HepG2 (cell line): ENCODE measurements around the gene MOV10L1. TPM values are rescaled to one million over a fixed set of nuclear protein-coding genes. Genes with fewer than 3 reads are reported as not detected.

ENCODE experiments used
- CAMTA2 ChIP-seq: sonication (generic); formaldehyde crosslinking; IDR thresholded peaks from 2 replicates; pipeline ENCODE4 v1.4.0; 2020; ENCODE audit warnings: mild to moderate bottlenecking, missing genetic modification reagents, borderline replicate concordance
- CREB1 ChIP-seq, 2 experiments: fragments of 450-650 bp in 1 of 2; IDR thresholded peaks; 2 replicates each; pipeline ENCODE4 v1.6.1; 2016 to 2017; ENCODE audit warnings: control low read depth in 1 of 2, mild to moderate bottlenecking in 1 of 2, missing compliant biosample characterization in 1 of 2, missing genetic modification characterization in 1 of 2
- ETV5 ChIP-seq: IDR thresholded peaks from 2 replicates; pipeline ENCODE4 v1.6.1; 2018; ENCODE audit warnings: missing biosample characterization, missing genetic modification reagents, inconsistent platforms, borderline replicate concordance
- HOXA9 ChIP-seq: sonication (generic); formaldehyde crosslinking; IDR thresholded peaks from 2 replicates; pipeline ENCODE4 v1.8.1; 2022; ENCODE audit warnings: missing genetic modification reagents, mild to moderate bottlenecking, moderate library complexity, borderline replicate concordance
- KDM4B ChIP-seq: sonication (generic); formaldehyde crosslinking; IDR thresholded peaks from 2 replicates; pipeline ENCODE4 v1.4.0; 2020; ENCODE audit warnings: missing genetic modification reagents
- MYC ChIP-seq: sonication (generic); formaldehyde crosslinking; IDR thresholded peaks from 2 replicates; pipeline ENCODE4 v1.9.0; 2021; ENCODE audit warnings: missing genetic modification reagents, borderline replicate concordance
- NFIB ChIP-seq: sonication (generic); formaldehyde crosslinking; IDR thresholded peaks from 2 replicates; pipeline ENCODE4 v1.9.0; 2021; ENCODE audit warnings: missing genetic modification reagents, mild to moderate bottlenecking, borderline replicate concordance
- NFYB ChIP-seq: sonication (generic); formaldehyde crosslinking; IDR thresholded peaks from 2 replicates; pipeline ENCODE4 v1.4.0; 2020; ENCODE audit warnings: missing genetic modification reagents
- PHF5A ChIP-seq: IDR thresholded peaks from one replicate; pipeline ENCODE4 v1.6.1; 2018; ENCODE audit warnings: low read depth, missing genetic modification reagents; ENCODE audit not compliant: unreplicated experiment
- PRMT3 ChIP-seq: sonication (generic); formaldehyde crosslinking; IDR thresholded peaks from 2 replicates; pipeline ENCODE4 v1.8.1; 2022; ENCODE audit warnings: low read depth, mild to moderate bottlenecking, moderate library complexity, missing genetic modification reagents, borderline replicate concordance
- REXO4 ChIP-seq: sonication (generic); formaldehyde crosslinking; IDR thresholded peaks from 2 replicates; pipeline ENCODE4 v1.8.0; 2022; ENCODE audit warnings: missing genetic modification reagents, mild to moderate bottlenecking, borderline replicate concordance
- SMARCC2 ChIP-seq: fragments of 450-650 bp; IDR thresholded peaks from 2 replicates; pipeline ENCODE4 v1.6.1; 2017; ENCODE audit warnings: antibody characterized with exemption, mild to moderate bottlenecking
- SP140L ChIP-seq: sonication (generic); formaldehyde crosslinking; IDR thresholded peaks from 2 replicates; pipeline ENCODE4 v1.4.0; 2020; ENCODE audit warnings: missing genetic modification reagents, borderline replicate concordance
- TARDBP ChIP-seq: sonication (generic); formaldehyde crosslinking; IDR thresholded peaks from 2 replicates; pipeline ENCODE4 v1.8.0; 2022; ENCODE audit warnings: mild to moderate bottlenecking, missing genetic modification reagents
- TBX3 ChIP-seq: fragments of 450-650 bp; IDR thresholded peaks from 2 replicates; pipeline ENCODE4 v1.6.1; 2017; ENCODE audit warnings: antibody characterized with exemption, mild to moderate bottlenecking, inconsistent platforms, borderline replicate concordance
- TGIF2 ChIP-seq: IDR thresholded peaks from 2 replicates; pipeline ENCODE4 v1.6.1; 2016; ENCODE audit warnings: control low read depth, missing compliant biosample characterization
- ZNF282 ChIP-seq: fragments of 450-650 bp; IDR thresholded peaks from 2 replicates; pipeline ENCODE4 v1.6.1; 2018; ENCODE audit not compliant: partially characterized antibody
- ZNF451 ChIP-seq: sonication (generic); formaldehyde crosslinking; IDR thresholded peaks from 2 replicates; pipeline ENCODE4 v1.5.0; 2020; ENCODE audit warnings: mild to moderate bottlenecking, missing genetic modification reagents
- ZNF572 ChIP-seq: sonication (generic); formaldehyde crosslinking; IDR thresholded peaks from 2 replicates; pipeline ENCODE4 v1.5.1; 2020; ENCODE audit warnings: mild to moderate bottlenecking, missing genetic modification reagents
- polyA plus RNA-seq, 8 experiments: library from polyadenylated mRNA; depleted of rRNA in 3 of 8; stranded (reverse) in 7 of 8; unstranded in 1 of 8; fragments of >200 nt; fragmentation: Illumina TruSeq in 4 of 8; extraction: Trizol in 4 of 8; gene quantifications; 2 replicates each; pipeline versions ENCODE4 v1.2.1 to v1.2.3, GENCODE V29; 2011 to 2016; ENCODE audit warnings: low read depth in 4 of 8, missing spikeins in 1 of 8, mixed read lengths in 1 of 8; ENCODE audit not compliant: insufficient read depth in 1 of 8
- total RNA-seq, 5 experiments: library from RNA; depleted of rRNA; stranded (reverse); fragments of >200 nt; fragmentation: Illumina TruSeq; extraction: Trizol; gene quantifications; 2 replicates each; pipeline ENCODE4 v1.2.3, GENCODE V29; 2016; ENCODE audit warnings: low read depth in 1 of 5
- TF ChIP-seq, protein P1 (sequence below): sonication (generic); formaldehyde crosslinking; IDR thresholded peaks from 2 replicates; pipeline ENCODE4 v1.5.0; 2020; ENCODE audit warnings: missing genetic modification reagents
- TF ChIP-seq, protein P2 (sequence below): sonication (generic); formaldehyde crosslinking; IDR thresholded peaks from 2 replicates; pipeline ENCODE4 v1.4.0; 2020; ENCODE audit warnings: mild to moderate bottlenecking, missing genetic modification reagents
- TF ChIP-seq, protein P3 (sequence below): sonication (generic); formaldehyde crosslinking; IDR thresholded peaks from 2 replicates; pipeline ENCODE4 v1.5.0; 2020; ENCODE audit warnings: mild to moderate bottlenecking, low read depth, missing genetic modification reagents, borderline replicate concordance
- TF ChIP-seq, protein P4 (sequence below): conservative IDR thresholded peaks from 2 replicates; pipeline ENCODE4 v1.6.1; 2018; ENCODE audit warnings: missing genetic modification reagents
- TF ChIP-seq, protein P5 (sequence below): sonication (generic); formaldehyde crosslinking; IDR thresholded peaks from 2 replicates; pipeline ENCODE4 v1.5.0; 2020; ENCODE audit warnings: missing genetic modification reagents, mild to moderate bottlenecking, borderline replicate concordance
- TF ChIP-seq, protein P6 (sequence below): IDR thresholded peaks from 2 replicates; pipeline ENCODE4 v1.6.1; 2018; ENCODE audit warnings: missing genetic modification reagents

Gene MOV10L1
- total and polyA plus RNA-seq, 2 of the 13 experiments (the other 11 are each of a cell fraction or from before 2014, with no cell fraction given) = 0.11 to 0.12 TPM

DNA sequence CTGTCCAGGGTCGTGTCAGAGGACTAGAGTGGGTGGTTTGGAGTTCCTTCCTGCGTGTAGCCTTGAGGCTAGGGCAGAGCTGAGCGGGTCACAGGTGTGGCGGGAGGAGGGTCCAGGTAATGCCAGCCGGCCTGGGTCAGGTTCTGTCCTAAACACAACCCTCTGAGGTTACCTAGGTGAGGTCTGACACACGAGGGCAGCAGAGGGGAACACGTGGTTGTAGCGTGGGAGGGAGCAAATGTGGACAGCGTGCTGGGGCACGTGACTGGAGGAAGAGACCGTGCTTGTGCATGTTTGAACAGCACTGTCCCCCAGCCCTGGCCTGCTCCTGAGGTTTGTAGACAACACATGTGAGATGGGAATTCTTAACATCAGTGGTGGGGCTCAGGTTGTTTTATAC is 13.1 kb downstream of the MOV10L1 start (continued):
- TF ChIP-seq, protein P1, sequence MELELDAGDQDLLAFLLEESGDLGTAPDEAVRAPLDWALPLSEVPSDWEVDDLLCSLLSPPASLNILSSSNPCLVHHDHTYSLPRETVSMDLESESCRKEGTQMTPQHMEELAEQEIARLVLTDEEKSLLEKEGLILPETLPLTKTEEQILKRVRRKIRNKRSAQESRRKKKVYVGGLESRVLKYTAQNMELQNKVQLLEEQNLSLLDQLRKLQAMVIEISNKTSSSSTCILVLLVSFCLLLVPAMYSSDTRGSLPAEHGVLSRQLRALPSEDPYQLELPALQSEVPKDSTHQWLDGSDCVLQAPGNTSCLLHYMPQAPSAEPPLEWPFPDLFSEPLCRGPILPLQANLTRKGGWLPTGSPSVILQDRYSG (CRISPR knock-in tag) = 0 out of 2 replicates have a peak, but pooled peaks have one; percentile 59
- TF ChIP-seq, protein P2, sequence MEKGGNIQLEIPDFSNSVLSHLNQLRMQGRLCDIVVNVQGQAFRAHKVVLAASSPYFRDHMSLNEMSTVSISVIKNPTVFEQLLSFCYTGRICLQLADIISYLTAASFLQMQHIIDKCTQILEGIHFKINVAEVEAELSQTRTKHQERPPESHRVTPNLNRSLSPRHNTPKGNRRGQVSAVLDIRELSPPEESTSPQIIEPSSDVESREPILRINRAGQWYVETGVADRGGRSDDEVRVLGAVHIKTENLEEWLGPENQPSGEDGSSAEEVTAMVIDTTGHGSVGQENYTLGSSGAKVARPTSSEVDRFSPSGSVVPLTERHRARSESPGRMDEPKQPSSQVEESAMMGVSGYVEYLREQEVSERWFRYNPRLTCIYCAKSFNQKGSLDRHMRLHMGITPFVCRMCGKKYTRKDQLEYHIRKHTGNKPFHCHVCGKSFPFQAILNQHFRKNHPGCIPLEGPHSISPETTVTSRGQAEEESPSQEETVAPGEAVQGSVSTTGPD = no peak
- TF ChIP-seq REXO4 (peak; percentile 35; the same call in 1 of the 2 replicates), TGIF2 (CRISPR knock-in tag) (peak; percentile 49; the same call in 1 of the 2 replicates), PRMT3 (CRISPR knock-in tag) (0 out of 2 replicates have a peak, but pooled peaks have one; percentile 60), ETV5 (0 out of 2 replicates have a peak, but pooled peaks have one; percentile 20), ZNF451 (CRISPR knock-in tag) (0 out of 2 replicates have a peak, but pooled peaks have one; percentile 29), ZNF282 (no peak), MYC (peak; percentile 92), SP140L (CRISPR knock-in tag) (no peak), HOXA9 (no peak), ZNF572 (no peak), CREB1 (IDR thresholded peaks at IDR 0.05) (no peak), CREB1 (CRISPR knock-in tag; IDR thresholded peaks at IDR 0.05) (no peak), TARDBP (no peak), NFIB (CRISPR knock-in tag) (no peak), TBX3 (no peak), SMARCC2 (no peak), CAMTA2 (CRISPR knock-in tag) (no peak), PHF5A (CRISPR knock-in tag) (no peak), NFYB (CRISPR knock-in tag) (0 out of 2 replicates have a peak, but pooled peaks have one; percentile 17), KDM4B (CRISPR knock-in tag) (no peak)
- TF ChIP-seq, protein P3, sequence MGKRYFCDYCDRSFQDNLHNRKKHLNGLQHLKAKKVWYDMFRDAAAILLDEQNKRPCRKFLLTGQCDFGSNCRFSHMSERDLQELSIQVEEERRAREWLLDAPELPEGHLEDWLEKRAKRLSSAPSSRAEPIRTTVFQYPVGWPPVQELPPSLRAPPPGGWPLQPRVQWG (CRISPR knock-in tag) = no peak
- TF ChIP-seq, protein P4, sequence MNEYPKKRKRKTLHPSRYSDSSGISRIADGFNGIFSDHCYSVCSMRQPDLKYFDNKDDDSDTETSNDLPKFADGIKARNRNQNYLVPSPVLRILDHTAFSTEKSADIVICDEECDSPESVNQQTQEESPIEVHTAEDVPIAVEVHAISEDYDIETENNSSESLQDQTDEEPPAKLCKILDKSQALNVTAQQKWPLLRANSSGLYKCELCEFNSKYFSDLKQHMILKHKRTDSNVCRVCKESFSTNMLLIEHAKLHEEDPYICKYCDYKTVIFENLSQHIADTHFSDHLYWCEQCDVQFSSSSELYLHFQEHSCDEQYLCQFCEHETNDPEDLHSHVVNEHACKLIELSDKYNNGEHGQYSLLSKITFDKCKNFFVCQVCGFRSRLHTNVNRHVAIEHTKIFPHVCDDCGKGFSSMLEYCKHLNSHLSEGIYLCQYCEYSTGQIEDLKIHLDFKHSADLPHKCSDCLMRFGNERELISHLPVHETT = no peak
- TF ChIP-seq, protein P5, sequence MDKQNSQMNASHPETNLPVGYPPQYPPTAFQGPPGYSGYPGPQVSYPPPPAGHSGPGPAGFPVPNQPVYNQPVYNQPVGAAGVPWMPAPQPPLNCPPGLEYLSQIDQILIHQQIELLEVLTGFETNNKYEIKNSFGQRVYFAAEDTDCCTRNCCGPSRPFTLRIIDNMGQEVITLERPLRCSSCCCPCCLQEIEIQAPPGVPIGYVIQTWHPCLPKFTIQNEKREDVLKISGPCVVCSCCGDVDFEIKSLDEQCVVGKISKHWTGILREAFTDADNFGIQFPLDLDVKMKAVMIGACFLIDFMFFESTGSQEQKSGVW (CRISPR knock-in tag) = no peak
- TF ChIP-seq, protein P6, sequence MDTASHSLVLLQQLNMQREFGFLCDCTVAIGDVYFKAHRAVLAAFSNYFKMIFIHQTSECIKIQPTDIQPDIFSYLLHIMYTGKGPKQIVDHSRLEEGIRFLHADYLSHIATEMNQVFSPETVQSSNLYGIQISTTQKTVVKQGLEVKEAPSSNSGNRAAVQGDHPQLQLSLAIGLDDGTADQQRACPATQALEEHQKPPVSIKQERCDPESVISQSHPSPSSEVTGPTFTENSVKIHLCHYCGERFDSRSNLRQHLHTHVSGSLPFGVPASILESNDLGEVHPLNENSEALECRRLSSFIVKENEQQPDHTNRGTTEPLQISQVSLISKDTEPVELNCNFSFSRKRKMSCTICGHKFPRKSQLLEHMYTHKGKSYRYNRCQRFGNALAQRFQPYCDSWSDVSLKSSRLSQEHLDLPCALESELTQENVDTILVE (CRISPR knock-in tag) = 0 out of 2 replicates have a peak, but pooled peaks have one; percentile 49
